C4-2B (cell line): ENCODE data around the gene KPRP.

Experiments used
- CTCF ChIP-seq: fragments of 450-650 bp; conservative IDR thresholded peaks from 2 replicates; pipeline ENCODE4 v1.5.1; 2017; ENCODE audit warnings: mild to moderate bottlenecking
- ZFX ChIP-seq: fragments of 450-650 bp; IDR thresholded peaks from 2 replicates; pipeline ENCODE4 v1.6.1; 2017

- TF ChIP-seq ZFX (no peak), CTCF (no peak)
These were observed 11.9 kb upstream of the KPRP start for GRCh38 chr1:152745765-152746444.
